ENCODE results near the gene DDR1. TPM values are rescaled to one million over a fixed set of nuclear protein-coding genes. Genes with fewer than 3 reads are reported as not detected.
A peak's percentile ranks its signal among the peaks of the same experiment; 100 is the strongest.

The DDR1 gene
- total RNA-seq, 2 donors from 2014 or later = 178 to 182 TPM

GRCh38 chr6:30877419-30878262 lies 6.7 kb upstream of the DDR1 start:
- 11% methylated on average over 15 of the region's 15 CpGs for WGBS
- DNase-seq (ENCODE audit: low spot score) = peak; percentile 91
- intact Hi-C loops (cut with DNase I) = loop anchor here (1.0 to 5.0 kb wide), 3 partner anchors 49 to 150 kb away; partner anchors contain the start of genes FLOT1 and IER3
- Histone ChIP-seq H3K27me3 (replicated peaks; ENCODE audit: insufficient read depth) (no peaks in the 10 kb centered on the region), H3K4me1 (replicated peaks) (peaks cover 18% of the 10 kb centered on the region), H3K4me3 (peak overlapping the region; percentile 22 to 27), H3K36me3 (no peaks in the 10 kb centered on the region), H3K9me3 (no peaks in the 10 kb centered on the region), H3K27ac (peak overlapping the region; percentile 77 to 88)
- TF ChIP-seq POLR2A (IDR thresholded peaks at IDR 0.05) (peak; percentile 29), POLR2AphosphoS5 (IDR thresholded peaks at IDR 0.05) (peak; percentile 84), CTCF (IDR thresholded peaks at IDR 0.05) (peak; percentile 77 to 96 (median 92))

- Histone ChIP-seq H3K27ac (no peak overlapping the region), H3K4me3 (no peak overlapping the region), H3K4me1 (replicated peaks) (peaks cover 19% of the 10 kb centered on the region), H3K9me3 (no peaks in the 10 kb centered on the region), H3K36me3 (no peaks in the 10 kb centered on the region), H3K27me3 (replicated peaks; ENCODE audit: insufficient read depth) (no peaks in the 10 kb centered on the region)
- TF ChIP-seq POLR2A (IDR thresholded peaks at IDR 0.05) (no peak), CTCF (IDR thresholded peaks at IDR 0.05) (no peak), POLR2AphosphoS5 (IDR thresholded peaks at IDR 0.05) (no peak)
- intact Hi-C loops (cut with DNase I) = loop anchor here (5.0 kb wide), 3 partner anchors 138 to 203 kb away; partner anchors contain the start of genes FLOT1 and IER3
- WGBS = 86% methylated on average over 8 of the region's 8 CpGs
- no peak for DNase-seq (ENCODE audit: low spot score)
Measured at GRCh38 chr6:30879684-30880427, 4.5 kb upstream of the DDR1 start.

- DNase-seq (ENCODE audit: low spot score) = no peak
- intact Hi-C loops (cut with DNase I) = loop anchor here (5.0 kb wide), 1 partner anchor 203 kb away; no protein-coding TSS in a partner anchor
- TF ChIP-seq POLR2AphosphoS5 (IDR thresholded peaks at IDR 0.05) = no peak
- no peak for TF ChIP-seq POLR2A (IDR thresholded peaks at IDR 0.05)
- no peak for TF ChIP-seq CTCF (IDR thresholded peaks at IDR 0.05)
- no peak overlapping the region for H3K4me3 ChIP-seq
- H3K27me3 ChIP-seq (replicated peaks; ENCODE audit: insufficient read depth) = no peaks in the 10 kb centered on the region
- no peaks in the 10 kb centered on the region for H3K9me3 ChIP-seq
- peaks cover 19% of the 10 kb centered on the region for H3K4me1 ChIP-seq (replicated peaks)
- H3K27ac ChIP-seq = peak overlapping the region; percentile 93 to 96
- H3K36me3 ChIP-seq = no peaks in the 10 kb centered on the region
- WGBS = 51% methylated on average over 16 of the region's 16 CpGs
Measured at GRCh38 chr6:30880698-30881252, 3.5 kb upstream of the DDR1 start.

- H3K27ac ChIP-seq = peak overlapping the region; percentile 93 to 96
- no peak for DNase-seq (ENCODE audit: low spot score)
- H3K9me3 ChIP-seq = no peaks in the 10 kb centered on the region
- TF ChIP-seq CTCF (IDR thresholded peaks at IDR 0.05) (no peak), POLR2A (IDR thresholded peaks at IDR 0.05) (peak; percentile 25)
- H3K27me3 ChIP-seq (replicated peaks; ENCODE audit: insufficient read depth) = no peaks in the 10 kb centered on the region
- H3K4me3 ChIP-seq = no peak overlapping the region
- no peaks in the 10 kb centered on the region for H3K36me3 ChIP-seq
- 53% methylated on average over 14 of the region's 14 CpGs for WGBS
- peaks cover 14% of the 10 kb centered on the region for H3K4me1 ChIP-seq (replicated peaks)
- intact Hi-C loops (cut with DNase I) = loop anchor here (5.0 kb wide), 1 partner anchor 204 kb away; no protein-coding TSS in a partner anchor
Measured at GRCh38 chr6:30881392-30882203, 2.7 kb upstream of the DDR1 start.
